GM12875 (cell line): ENCODE measurements around the gene SETD1A.

Source experiments
- H3K4me3 ChIP-seq: one replicate; pipeline ENCODE4 v1.5.1; 2011; ENCODE audit warnings: low read depth, low read length, control low read depth
- TF ChIP-seq, protein P1 (sequence below): IDR thresholded peaks from 2 replicates; pipeline ENCODE4 v1.5.1; 2011; ENCODE audit warnings: low read depth, mild to moderate bottlenecking, control low read depth, inconsistent platforms, low read length, moderate library complexity, borderline replicate concordance; ENCODE audit not compliant: insufficient read depth

The SETD1A gene

GRCh38 chr16:30925632-30925987 is 31.9 kb upstream of the SETD1A start:
- TF ChIP-seq, protein P1, sequence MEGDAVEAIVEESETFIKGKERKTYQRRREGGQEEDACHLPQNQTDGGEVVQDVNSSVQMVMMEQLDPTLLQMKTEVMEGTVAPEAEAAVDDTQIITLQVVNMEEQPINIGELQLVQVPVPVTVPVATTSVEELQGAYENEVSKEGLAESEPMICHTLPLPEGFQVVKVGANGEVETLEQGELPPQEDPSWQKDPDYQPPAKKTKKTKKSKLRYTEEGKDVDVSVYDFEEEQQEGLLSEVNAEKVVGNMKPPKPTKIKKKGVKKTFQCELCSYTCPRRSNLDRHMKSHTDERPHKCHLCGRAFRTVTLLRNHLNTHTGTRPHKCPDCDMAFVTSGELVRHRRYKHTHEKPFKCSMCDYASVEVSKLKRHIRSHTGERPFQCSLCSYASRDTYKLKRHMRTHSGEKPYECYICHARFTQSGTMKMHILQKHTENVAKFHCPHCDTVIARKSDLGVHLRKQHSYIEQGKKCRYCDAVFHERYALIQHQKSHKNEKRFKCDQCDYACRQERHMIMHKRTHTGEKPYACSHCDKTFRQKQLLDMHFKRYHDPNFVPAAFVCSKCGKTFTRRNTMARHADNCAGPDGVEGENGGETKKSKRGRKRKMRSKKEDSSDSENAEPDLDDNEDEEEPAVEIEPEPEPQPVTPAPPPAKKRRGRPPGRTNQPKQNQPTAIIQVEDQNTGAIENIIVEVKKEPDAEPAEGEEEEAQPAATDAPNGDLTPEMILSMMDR = no peak
- no peak overlapping the region for H3K4me3 ChIP-seq

GRCh38 chr16:30925995-30926811 is 31.4 kb upstream of the SETD1A start:
- H3K4me3 ChIP-seq = no peak overlapping the region
- TF ChIP-seq, protein P1 = no peak

- TF ChIP-seq, protein P1 = no peak
- H3K4me3 ChIP-seq = no peak overlapping the region
Measured at GRCh38 chr16:30926937-30927788, 30.4 kb upstream of the SETD1A start.

DNA sequence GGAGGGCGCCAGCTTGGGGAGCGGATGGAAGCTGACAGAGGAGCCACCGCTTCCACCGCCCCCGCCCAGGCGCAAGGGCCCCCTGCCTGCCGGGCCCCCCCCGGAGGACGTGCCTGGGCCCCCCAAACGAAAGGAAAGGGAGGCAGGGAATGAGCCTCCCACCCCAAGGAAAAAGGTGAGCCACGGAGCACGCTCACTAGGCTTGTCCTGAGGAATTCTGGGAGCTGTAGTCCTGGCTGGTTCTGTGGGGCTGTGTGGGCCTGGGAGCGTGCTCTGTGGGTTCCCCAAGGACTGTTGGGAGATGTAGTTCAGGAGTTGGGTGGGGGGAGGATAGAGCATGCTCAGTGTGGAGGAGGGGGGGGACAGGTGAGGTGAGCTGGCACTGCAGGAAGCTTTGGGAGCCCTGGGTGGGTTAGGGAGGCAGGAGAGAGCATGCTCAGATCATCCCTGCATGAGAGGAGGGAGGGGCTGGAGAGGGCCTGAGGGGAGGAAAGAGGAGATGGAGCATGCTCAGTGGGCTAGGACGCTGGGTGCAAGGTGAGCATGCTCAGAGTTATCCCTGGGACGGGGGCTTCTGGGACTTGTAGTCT is 29.7 kb upstream of the SETD1A start:
- no peak overlapping the region for H3K4me3 ChIP-seq
- TF ChIP-seq, protein P1 = no peak

GRCh38 chr16:30928390-30928789 is 29.2 kb upstream of the SETD1A start:
- TF ChIP-seq, protein P1 = no peak
- H3K4me3 ChIP-seq = no peak overlapping the region

- TF ChIP-seq, protein P1 = no peak
- H3K4me3 ChIP-seq = no peak overlapping the region
Measured at GRCh38 chr16:30929167-30929566, 28.4 kb upstream of the SETD1A start.
